Measurements from ENCODE around the gene THAP4. TPM values are rescaled to one million over a fixed set of nuclear protein-coding genes. Genes with fewer than 3 reads are reported as not detected.

Gene THAP4
- total RNA-seq, 1 experiment from 2014 or later: 94.8 TPM

GRCh38 chr2:241540401-241540770 lies 96.6 kb downstream of the THAP4 start:
- DNase-seq: peak; percentile 50 to 58
- peak overlapping the region; percentile 85 for H3K4me2 ChIP-seq
- H3K27ac ChIP-seq: no peak overlapping the region
- BruUV-seq (replicated peaks): no TSS peak
- H3K79me2 ChIP-seq (ENCODE audit: low read depth): no peaks in the 10 kb centered on the region
- no peaks in the 10 kb centered on the region for H3K27me3 ChIP-seq (ENCODE audit: insufficient read depth, low read depth)
- intact Hi-C loops (cut with micrococcal nuclease; ENCODE audit: unreplicated experiment): loop anchor here (10.0 kb wide), 1 partner anchor 164 kb away; the partner anchor contains the start of gene ING5
- TF ChIP-seq, protein P1, sequence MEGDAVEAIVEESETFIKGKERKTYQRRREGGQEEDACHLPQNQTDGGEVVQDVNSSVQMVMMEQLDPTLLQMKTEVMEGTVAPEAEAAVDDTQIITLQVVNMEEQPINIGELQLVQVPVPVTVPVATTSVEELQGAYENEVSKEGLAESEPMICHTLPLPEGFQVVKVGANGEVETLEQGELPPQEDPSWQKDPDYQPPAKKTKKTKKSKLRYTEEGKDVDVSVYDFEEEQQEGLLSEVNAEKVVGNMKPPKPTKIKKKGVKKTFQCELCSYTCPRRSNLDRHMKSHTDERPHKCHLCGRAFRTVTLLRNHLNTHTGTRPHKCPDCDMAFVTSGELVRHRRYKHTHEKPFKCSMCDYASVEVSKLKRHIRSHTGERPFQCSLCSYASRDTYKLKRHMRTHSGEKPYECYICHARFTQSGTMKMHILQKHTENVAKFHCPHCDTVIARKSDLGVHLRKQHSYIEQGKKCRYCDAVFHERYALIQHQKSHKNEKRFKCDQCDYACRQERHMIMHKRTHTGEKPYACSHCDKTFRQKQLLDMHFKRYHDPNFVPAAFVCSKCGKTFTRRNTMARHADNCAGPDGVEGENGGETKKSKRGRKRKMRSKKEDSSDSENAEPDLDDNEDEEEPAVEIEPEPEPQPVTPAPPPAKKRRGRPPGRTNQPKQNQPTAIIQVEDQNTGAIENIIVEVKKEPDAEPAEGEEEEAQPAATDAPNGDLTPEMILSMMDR (conservative IDR thresholded peaks at IDR 0.05): no peak
- no peak for TF ChIP-seq EZH2 (IDR thresholded peaks at IDR 0.05; ENCODE audit: low read depth)
- H4K20me1 ChIP-seq (ENCODE audit: insufficient read depth): no peaks in the 10 kb centered on the region
- ChIA-PET POLR2A (ENCODE audit: unreplicated experiment) (interaction anchor here (0.5 to 0.9 kb wide), 2 partner anchors 9 to 21 kb away, joined by 3 to 5 read pairs; no protein-coding TSS in a partner anchor), CTCF (no interaction called here)
- peak overlapping the region; percentile 54; the same call in 1 of the 2 replicates for H3K4me3 ChIP-seq
- no peaks in the 10 kb centered on the region for H3K9me2 ChIP-seq (ENCODE audit: insufficient read depth)
- H3K9me3 ChIP-seq (ENCODE audit: insufficient read depth, low read depth): no peaks in the 10 kb centered on the region
- peaks cover 15% of the 10 kb centered on the region; the same call in 1 of the 2 replicates for H3F3A ChIP-seq (ENCODE audit: insufficient read depth, low read depth)
- H3K36me3 ChIP-seq (ENCODE audit: low read depth): no peaks in the 10 kb centered on the region
- H2AFZ ChIP-seq: peak overlapping the region; percentile 76; the same call in 1 of the 2 replicates
- no peaks in the 10 kb centered on the region; the same call in 1 of the 2 replicates for H3K4me1 ChIP-seq (replicated peaks; ENCODE audit: insufficient read depth)

DNA sequence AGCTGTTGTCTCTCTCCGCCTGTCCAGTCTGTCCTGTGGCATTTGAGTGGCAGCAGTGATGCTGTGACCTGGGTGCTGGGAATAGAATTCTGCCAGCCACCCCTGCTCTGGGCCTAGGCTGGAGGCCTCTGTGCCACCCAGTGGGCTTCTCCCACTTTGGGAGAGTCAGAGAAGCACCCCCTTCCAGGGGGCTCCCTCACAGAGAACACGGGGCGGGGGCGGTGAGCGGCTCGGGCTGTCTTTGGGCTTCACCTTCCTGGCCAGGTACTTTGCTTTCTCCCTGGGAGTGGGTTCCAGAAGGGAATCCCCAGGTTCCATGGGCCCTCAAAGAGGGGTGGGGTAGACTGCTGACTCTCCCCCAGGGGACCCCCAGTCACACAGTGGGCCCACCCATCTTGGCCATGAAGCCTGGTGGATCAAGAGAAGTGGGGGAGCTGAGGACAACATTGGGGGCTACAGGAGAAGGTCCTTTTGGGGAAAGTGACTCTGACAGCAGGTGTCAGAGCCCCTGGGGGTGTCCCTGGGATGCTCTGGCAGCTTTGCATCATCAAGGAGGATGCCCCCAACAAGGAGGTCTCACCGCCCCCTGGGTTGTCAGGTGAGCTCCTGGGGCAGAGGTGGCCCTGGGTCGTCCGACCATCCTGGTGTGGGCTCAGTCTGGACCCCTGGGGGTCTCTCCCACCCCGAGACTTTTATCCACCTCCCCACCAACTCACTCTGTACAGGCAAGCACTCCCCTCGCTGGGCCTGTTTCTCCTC lies 97.2 kb downstream of the THAP4 start:
- Histone ChIP-seq H3K9me3 (ENCODE audit: insufficient read depth, low read depth) (no peaks in the 10 kb centered on the region), H3K79me2 (ENCODE audit: low read depth) (no peaks in the 10 kb centered on the region), H4K20me1 (ENCODE audit: insufficient read depth) (no peaks in the 10 kb centered on the region), H3K4me2 (peak overlapping the region; percentile 85; the same call in 1 of the 2 replicates), H3K27ac (no peak overlapping the region), H2AFZ (no peak overlapping the region), H3K36me3 (ENCODE audit: low read depth) (no peaks in the 10 kb centered on the region), H3K4me1 (replicated peaks; ENCODE audit: insufficient read depth) (no peaks in the 10 kb centered on the region; the same call in 1 of the 2 replicates), H3K27me3 (ENCODE audit: insufficient read depth, low read depth) (no peaks in the 10 kb centered on the region), H3K4me3 (no peak overlapping the region), H3K9me2 (ENCODE audit: insufficient read depth) (no peaks in the 10 kb centered on the region), H3F3A (ENCODE audit: insufficient read depth, low read depth) (peaks cover 9% of the 10 kb centered on the region; the same call in 1 of the 2 replicates)
- intact Hi-C loops (cut with micrococcal nuclease; ENCODE audit: unreplicated experiment): loop anchor here (10.0 kb wide), 1 partner anchor 165 kb away; the partner anchor contains the start of gene ING5
- CTCF ChIA-PET: no interaction called here
- BruUV-seq (replicated peaks): no TSS peak
- TF ChIP-seq, protein P1 (conservative IDR thresholded peaks at IDR 0.05): no peak
- no peak for TF ChIP-seq EZH2 (IDR thresholded peaks at IDR 0.05; ENCODE audit: low read depth)
- POLR2A ChIA-PET (ENCODE audit: unreplicated experiment): interaction anchor here (0.5 to 0.9 kb wide), 2 partner anchors 8 to 21 kb away, joined by 3 to 5 read pairs; no protein-coding TSS in a partner anchor
- no peak for DNase-seq

GRCh38 chr2:241538838-241539615 lies 97.9 kb downstream of the THAP4 start:
- no peak for TF ChIP-seq EZH2 (IDR thresholded peaks at IDR 0.05; ENCODE audit: low read depth)
- TF ChIP-seq, protein P1 (conservative IDR thresholded peaks at IDR 0.05): no peak
- no TSS peak for BruUV-seq (replicated peaks)
- H3K4me2 ChIP-seq: no peak overlapping the region
- no peaks in the 10 kb centered on the region; the same call in 1 of the 2 replicates for H3K4me1 ChIP-seq (replicated peaks; ENCODE audit: insufficient read depth)
- no peak overlapping the region for H2AFZ ChIP-seq
- no peaks in the 10 kb centered on the region for H3K9me2 ChIP-seq (ENCODE audit: insufficient read depth)
- H4K20me1 ChIP-seq (ENCODE audit: insufficient read depth): no peaks in the 10 kb centered on the region
- H3K79me2 ChIP-seq (ENCODE audit: low read depth): no peaks in the 10 kb centered on the region
- no peaks in the 10 kb centered on the region for H3K36me3 ChIP-seq (ENCODE audit: low read depth)
- ChIA-PET POLR2A (ENCODE audit: unreplicated experiment) (no interaction called here), CTCF (no interaction called here)
- no peak for DNase-seq
- H3K9me3 ChIP-seq (ENCODE audit: insufficient read depth, low read depth): no peaks in the 10 kb centered on the region
- 0 out of 2 replicates have a peak, but pooled peaks cover 5% of the 10 kb centered on the region for H3F3A ChIP-seq (ENCODE audit: insufficient read depth, low read depth)
- H3K27me3 ChIP-seq (ENCODE audit: insufficient read depth, low read depth): no peaks in the 10 kb centered on the region
- no peak overlapping the region for H3K4me3 ChIP-seq
- H3K27ac ChIP-seq: no peak overlapping the region
- intact Hi-C loops (cut with micrococcal nuclease; ENCODE audit: unreplicated experiment): no loop called here

Measured in PC-9 (cell line).